ENCODE results near the gene MKRN2OS. TPM values are rescaled to one million over a fixed set of nuclear protein-coding genes. Genes with fewer than 3 reads are reported as not detected.

Gene MKRN2OS, protein sequence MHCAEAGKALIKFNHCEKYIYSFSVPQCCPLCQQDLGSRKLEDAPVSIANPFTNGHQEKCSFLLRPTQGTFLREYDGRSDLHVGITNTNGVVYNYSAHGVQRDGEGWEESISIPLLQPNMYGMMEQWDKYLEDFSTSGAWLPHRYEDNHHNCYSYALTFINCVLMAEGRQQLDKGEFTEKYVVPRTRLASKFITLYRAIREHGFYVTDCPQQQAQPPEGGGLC
- not detected in 2 replicates for total RNA-seq

DNA sequence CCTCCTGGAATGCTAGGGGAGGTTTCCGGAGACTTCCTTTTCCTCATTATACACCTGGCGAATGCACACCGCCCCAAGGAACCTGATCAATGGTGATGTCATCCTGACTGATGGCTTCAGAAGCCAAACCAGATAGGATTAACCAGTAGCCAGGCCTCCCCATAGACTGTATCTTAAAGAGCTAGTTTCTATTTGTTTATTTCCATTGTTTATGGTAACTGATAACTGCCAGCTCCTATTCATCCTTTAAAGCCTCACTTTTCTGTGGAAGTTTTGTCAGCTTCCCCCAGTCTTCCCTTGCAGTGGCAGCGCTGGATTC lies at the start of gene MKRN2OS:
Gene MKRN2OS (minus strand): TSS at position 27 of the 319 bp plus-strand sequence. CDS start 35 bp downstream, outside the sequence.

GRCh38 chr3:12556690-12557472 lies 11.6 kb upstream of the MKRN2OS start, which contains the start of gene MKRN2:
MKRN2 (plus strand) TSS chr3:12557087; CDS start chr3:12557151, 64 bp downstream.

Small RNA genes within 50 kb of the gene (small RNA-seq; reads per million reads assigned to genes)
- not detected for gene RF00017
- gene RNA5SP123: not detected
- gene RNU6-377P: not detected

Other genes starting within 250 kb of the MKRN2OS start
- gene TSEN2, start 61.0 kb downstream of the MKRN2OS start, total RNA-seq: 15.5 and 16.5 TPM in 2 replicates
- gene MKRN2, start 11.6 kb upstream of the MKRN2OS start, total RNA-seq: 40.2 and 44.4 TPM in 2 replicates
- 104 and 110 TPM in 2 replicates for gene RAF1, start 118.6 kb upstream of the MKRN2OS start, total RNA-seq
- gene TMEM40, start 213.8 kb upstream of the MKRN2OS start, total RNA-seq: not detected in 2 replicates